Endodermal cell (in vitro differentiated cells): ENCODE measurements around the gene SP3. TPM values are rescaled to one million over a fixed set of nuclear protein-coding genes. Genes with fewer than 3 reads are reported as not detected.

ENCODE experiments used
- DNase-seq: peaks from one replicate; pipeline ENCODE4 v3.0.0-alpha.2; 2017
- H3K27ac ChIP-seq: 2 replicates; pipeline ENCODE4 v1.5.1; 2013; ENCODE audit warnings: mild to moderate bottlenecking, low read depth, low read length, moderate library complexity
- H3K27me3 ChIP-seq: 2 replicates; pipeline ENCODE4 v1.6.1; 2013; ENCODE audit warnings: mild to moderate bottlenecking, low read length, moderate library complexity; ENCODE audit not compliant: insufficient read depth, control insufficient read depth, poor library complexity, severe bottlenecking
- H3K36me3 ChIP-seq: 2 replicates; pipeline ENCODE4 v1.7.0; 2013; ENCODE audit warnings: mild to moderate bottlenecking, low read length, moderate library complexity; ENCODE audit not compliant: control insufficient read depth, insufficient read depth
- H3K4me1 ChIP-seq: one replicate; pipeline ENCODE4 v1.7.0; 2013; ENCODE audit warnings: low read length; ENCODE audit not compliant: control insufficient read depth, insufficient read depth
- H3K4me3 ChIP-seq: 2 replicates; pipeline ENCODE4 v1.5.1; 2013; ENCODE audit warnings: mild to moderate bottlenecking, low read length, moderate library complexity
- H3K9ac ChIP-seq: 2 replicates; pipeline ENCODE4 v1.6.1; 2013; ENCODE audit warnings: mild to moderate bottlenecking, low read length, moderate library complexity; ENCODE audit not compliant: poor library complexity, severe bottlenecking; ENCODE audit errors: extremely low read depth
- H3K9me3 ChIP-seq: 2 replicates; pipeline ENCODE4 v1.6.1; 2013; ENCODE audit warnings: mild to moderate bottlenecking, low read length, moderate library complexity; ENCODE audit not compliant: control insufficient read depth
- H3K27ac Mint-ChIP-seq: 2 replicates; pipeline ENCODE4 v1.8.0; 2020; ENCODE audit warnings: mixed read lengths
- H3K27me3 Mint-ChIP-seq: 2 replicates; pipeline ENCODE4 v1.8.0; 2021; ENCODE audit warnings: mild to moderate bottlenecking, mixed read lengths; ENCODE audit not compliant: insufficient read depth
- H3K36me3 Mint-ChIP-seq: 2 replicates; pipeline ENCODE4 v1.8.0; 2020; ENCODE audit warnings: low read depth, mixed read lengths
- H3K4me1 Mint-ChIP-seq: 2 replicates; pipeline ENCODE4 v1.8.0; 2020; ENCODE audit warnings: mixed read lengths
- H3K4me3 Mint-ChIP-seq: 2 replicates; pipeline ENCODE4 v1.8.0; 2020; ENCODE audit warnings: mild to moderate bottlenecking, moderate library complexity, mixed read lengths
- H3K9me3 Mint-ChIP-seq: 2 replicates; pipeline ENCODE4 v1.8.0; 2020; ENCODE audit warnings: mild to moderate bottlenecking, mixed read lengths
- CTCF ChIP-seq: fragments of 200-600 bp; sonication (generic); conservative IDR thresholded peaks from 2 replicates; pipeline ENCODE4 v1.5.0; 2021; ENCODE audit warnings: antibody characterized with exemption, mild to moderate bottlenecking
- WGBS, 2 experiments: methylation state at CpG; one replicate each; pipeline versions ENCODE4 v1.1.5 to v1.1.7; 2013; ENCODE audit warnings: missing lambda C conversion rate in 2 of 2, mixed read lengths in 1 of 2; ENCODE audit not compliant: insufficient coverage in 1 of 2, insufficient read length in 1 of 2; 5-methylcytosine and 5-hydroxymethylcytosine counted together
- total RNA-seq, 2 donors: library from RNA; stranded (reverse); fragmentation: NEBNext Ultra II Directional in 1 of 2; extraction: Animal tissue kit (Norgen Biotek cat#: 25700) in 1 of 2; gene quantifications; 2 replicates in 1 of 2; 3 replicates in 1 of 2; pipeline ENCODE4 v1.2.1, GENCODE V29; 2021

Gene SP3
- total RNA-seq, 2 donors from 2014 or later, result 80.2 to 83.7 TPM

GRCh38 chr2:174011173-174011572 lies 46.0 kb upstream of the SP3 start:
- H3K9me3 Mint-ChIP-seq, result no peaks in the 10 kb centered on the region
- Histone ChIP-seq H3K4me1 (peaks cover 10% of the 10 kb centered on the region), H3K9me3 (no peaks in the 10 kb centered on the region), H3K27me3 (no peaks in the 10 kb centered on the region), H3K27ac (no peak overlapping the region), H3K36me3 (no peaks in the 10 kb centered on the region), H3K4me3 (no peak overlapping the region), H3K9ac (no peak overlapping the region)
- H3K27me3 Mint-ChIP-seq, result peaks cover 8% of the 10 kb centered on the region
- no peak for TF ChIP-seq CTCF
- no peak overlapping the region for H3K4me3 Mint-ChIP-seq
- H3K36me3 Mint-ChIP-seq, result no peaks in the 10 kb centered on the region
- H3K27ac Mint-ChIP-seq, result no peak overlapping the region
- H3K4me1 Mint-ChIP-seq, result peaks cover 21% of the 10 kb centered on the region
- DNase-seq, result no peak

- WGBS, 2 experiments, result 94% methylated on average over 3 of the region's 3 CpGs; no CpG with 5 or more reads in 1 of the 2 experiments
- no peak overlapping the region for H3K4me3 ChIP-seq
- H3K27me3 ChIP-seq, result no peaks in the 10 kb centered on the region
- no peak for TF ChIP-seq CTCF
- H3K4me1 ChIP-seq, result peaks cover 14% of the 10 kb centered on the region
- no peaks in the 10 kb centered on the region for H3K9me3 Mint-ChIP-seq
- no peak for DNase-seq
- no peaks in the 10 kb centered on the region for H3K36me3 ChIP-seq
- H3K4me3 Mint-ChIP-seq, result no peak overlapping the region
- H3K36me3 Mint-ChIP-seq, result no peaks in the 10 kb centered on the region
- H3K9me3 ChIP-seq, result no peaks in the 10 kb centered on the region
- no peak overlapping the region for H3K9ac ChIP-seq
- H3K27ac ChIP-seq, result no peak overlapping the region
- peaks cover 8% of the 10 kb centered on the region for H3K27me3 Mint-ChIP-seq
- no peak overlapping the region for H3K27ac Mint-ChIP-seq
- H3K4me1 Mint-ChIP-seq, result peaks cover 21% of the 10 kb centered on the region
These were observed 44.5 kb upstream of the SP3 start for GRCh38 chr2:174009488-174010223.

- Mint-ChIP-seq H3K4me1 (peaks cover 21% of the 10 kb centered on the region), H3K36me3 (no peaks in the 10 kb centered on the region), H3K27me3 (peaks cover 8% of the 10 kb centered on the region), H3K9me3 (no peaks in the 10 kb centered on the region), H3K27ac (no peak overlapping the region), H3K4me3 (no peak overlapping the region)
- Histone ChIP-seq H3K27ac (no peak overlapping the region), H3K9ac (no peak overlapping the region), H3K36me3 (no peaks in the 10 kb centered on the region), H3K4me3 (no peak overlapping the region), H3K27me3 (no peaks in the 10 kb centered on the region), H3K9me3 (no peaks in the 10 kb centered on the region), H3K4me1 (peaks cover 16% of the 10 kb centered on the region)
- no peak for TF ChIP-seq CTCF
- DNase-seq, result no peak
- WGBS, 2 experiments, result 95 to 100% methylated on average over 3 to 4 of the region's 4 CpGs
These were observed 43.5 kb upstream of the SP3 start for GRCh38 chr2:174008720-174009119.
